CD4-positive, alpha-beta memory T cell (primary cell): Measurements from ENCODE around the gene TNS1. TPM values are rescaled to one million over a fixed set of nuclear protein-coding genes. Genes with fewer than 3 reads are reported as not detected.
"Not testable (repeated sequence)": the region's sequence is repeated elsewhere in the genome, so short reads cannot be mapped to it uniquely, and the experiment has no call there.

Source experiments
- CTCF ChIA-PET: fragments of 350-600 bp; sonication (Branson Sonifier 250); formaldehyde crosslinking; loops from one replicate; lab custom pipeline; 2021; ENCODE audit warnings: inconsistent platforms; ENCODE audit not compliant: partially characterized antibody; lab: Charles Lee
- POLR2A ChIA-PET: fragments of 350-600 bp; sonication (Branson Sonifier 250); formaldehyde crosslinking; loops from one replicate; lab custom pipeline; 2021; ENCODE audit not compliant: partially characterized antibody; lab: Charles Lee
- DNase-seq, 5 donors: peaks; one replicate each; pipeline versions ENCODE4 v3.0.0 to v3.0.0-alpha.2; 2020 to 2022; ENCODE audit warnings: mixed read lengths in 1 of 5
- H3K27ac ChIP-seq: one replicate; pipeline ENCODE4 v1.7.0; 2013; ENCODE audit warnings: low read depth, low read length
- H3K27me3 ChIP-seq: 2 replicates; pipeline ENCODE4 v1.7.0; 2013; ENCODE audit warnings: mild to moderate bottlenecking, low read length, moderate library complexity; ENCODE audit not compliant: insufficient read depth
- H3K36me3 ChIP-seq: 2 replicates; pipeline ENCODE4 v1.7.0; 2013; ENCODE audit warnings: mild to moderate bottlenecking, low read length, moderate library complexity; ENCODE audit not compliant: insufficient read depth
- H3K4me1 ChIP-seq: 2 replicates; pipeline ENCODE4 v1.7.0; 2013; ENCODE audit warnings: mild to moderate bottlenecking, low read length, moderate library complexity; ENCODE audit not compliant: insufficient read depth
- H3K4me3 ChIP-seq, 2 donors: one replicate each; pipeline ENCODE4 v1.7.0; 2013; ENCODE audit warnings: low read length in 2 of 2, mild to moderate bottlenecking in 1 of 2
- H3K9me3 ChIP-seq, 2 donors: one replicate each; pipeline ENCODE4 v1.7.0; 2013; ENCODE audit warnings: low read length in 2 of 2, control low read depth in 1 of 2; ENCODE audit not compliant: control insufficient read depth in 1 of 2
- H3K27ac Mint-ChIP-seq, 7 donors: one replicate each; pipeline ENCODE4 v1.8.0; 2020 to 2021; ENCODE audit warnings: mixed read lengths in 7 of 7, mild to moderate bottlenecking in 6 of 7, inconsistent platforms in 3 of 7, moderate library complexity in 3 of 7
- H3K27me3 Mint-ChIP-seq, 2 donors: one replicate each; pipeline ENCODE4 v1.8.0; 2020 to 2021; ENCODE audit warnings: mixed read lengths in 2 of 2
- H3K36me3 Mint-ChIP-seq, 2 donors: one replicate each; pipeline ENCODE4 v1.8.0; 2020 to 2021; ENCODE audit warnings: mixed read lengths in 2 of 2, inconsistent platforms in 1 of 2, mild to moderate bottlenecking in 1 of 2
- H3K4me1 Mint-ChIP-seq, 4 donors: one replicate each; pipeline ENCODE4 v1.8.0; 2020 to 2021; ENCODE audit warnings: mixed read lengths in 4 of 4, mild to moderate bottlenecking in 1 of 4
- H3K4me3 Mint-ChIP-seq, 8 donors: one replicate each; pipeline ENCODE4 v1.8.0; 2020 to 2021; ENCODE audit warnings: mixed read lengths in 8 of 8, mild to moderate bottlenecking in 7 of 8, moderate library complexity in 6 of 8, inconsistent platforms in 3 of 8
- H3K9me3 Mint-ChIP-seq, 8 donors: one replicate each; pipeline ENCODE4 v1.8.0; 2020 to 2021; ENCODE audit warnings: mixed read lengths in 8 of 8, mild to moderate bottlenecking in 5 of 8, inconsistent platforms in 3 of 8, moderate library complexity in 1 of 8
- intact Hi-C: fragments of 100-400 bp; cut with micrococcal nuclease; formaldehyde crosslinking; loops from one replicate; pipeline ENCODE4 v1.15.1; 2023
- polyA plus RNA-seq, 2 donors: library from polyadenylated mRNA; unstranded; fragments of 300-500 nt; fragmentation: Illumina TruSeq; gene quantifications; one replicate each; pipeline ENCODE4 v1.2.3, GENCODE V29; 2021
- total RNA-seq, 2 experiments: library from RNA; stranded (reverse); gene quantifications; one replicate each; pipeline ENCODE4 v1.2.3, GENCODE V29; 2021

Gene TNS1
- total and polyA plus RNA-seq, 4 experiments from 2014 or later: 0.78 to 1.2 TPM; not detected in 2

DNA sequence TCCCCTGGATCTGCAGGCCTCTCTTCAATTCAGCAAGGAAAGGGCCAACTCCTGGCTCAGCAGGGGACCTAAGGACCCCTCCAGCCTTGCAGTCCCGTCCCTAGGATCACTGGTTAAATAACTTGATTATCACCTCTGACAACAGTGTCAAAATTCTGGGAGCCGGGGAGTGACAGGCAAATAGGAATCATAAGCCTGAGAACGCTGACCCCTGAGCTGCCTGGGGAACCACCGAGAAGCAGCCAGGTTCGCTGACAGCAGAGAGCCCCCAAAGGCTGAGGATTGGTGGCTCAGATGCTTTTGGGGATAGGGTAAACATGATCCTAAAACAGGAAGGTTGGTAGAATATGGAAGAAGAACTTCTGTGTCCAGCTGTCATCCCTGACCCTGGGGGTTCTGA is 17.5 kb upstream of the TNS1 start:
- H3K36me3 ChIP-seq: no peaks in the 10 kb centered on the region
- H3K4me1 ChIP-seq: no peaks in the 10 kb centered on the region
- H3K9me3 Mint-ChIP-seq: no peaks in the 10 kb centered on the region
- intact Hi-C loops: no loop called here
- no peak overlapping the region for H3K27ac Mint-ChIP-seq
- H3K27ac ChIP-seq: no peak overlapping the region
- H3K27me3 ChIP-seq: no peaks in the 10 kb centered on the region
- DNase-seq: no peak
- H3K9me3 ChIP-seq: no peaks in the 10 kb centered on the region
- ChIA-PET CTCF (no interaction called here), POLR2A (no interaction called here)
- no peaks in the 10 kb centered on the region for H3K36me3 Mint-ChIP-seq
- no peak overlapping the region for H3K4me3 Mint-ChIP-seq
- H3K4me3 ChIP-seq: no peak overlapping the region
- H3K27me3 Mint-ChIP-seq: peaks cover 2 to 3% of the 10 kb centered on the region in 2 donors
- H3K4me1 Mint-ChIP-seq: no peaks in the 10 kb centered on the region

DNA sequence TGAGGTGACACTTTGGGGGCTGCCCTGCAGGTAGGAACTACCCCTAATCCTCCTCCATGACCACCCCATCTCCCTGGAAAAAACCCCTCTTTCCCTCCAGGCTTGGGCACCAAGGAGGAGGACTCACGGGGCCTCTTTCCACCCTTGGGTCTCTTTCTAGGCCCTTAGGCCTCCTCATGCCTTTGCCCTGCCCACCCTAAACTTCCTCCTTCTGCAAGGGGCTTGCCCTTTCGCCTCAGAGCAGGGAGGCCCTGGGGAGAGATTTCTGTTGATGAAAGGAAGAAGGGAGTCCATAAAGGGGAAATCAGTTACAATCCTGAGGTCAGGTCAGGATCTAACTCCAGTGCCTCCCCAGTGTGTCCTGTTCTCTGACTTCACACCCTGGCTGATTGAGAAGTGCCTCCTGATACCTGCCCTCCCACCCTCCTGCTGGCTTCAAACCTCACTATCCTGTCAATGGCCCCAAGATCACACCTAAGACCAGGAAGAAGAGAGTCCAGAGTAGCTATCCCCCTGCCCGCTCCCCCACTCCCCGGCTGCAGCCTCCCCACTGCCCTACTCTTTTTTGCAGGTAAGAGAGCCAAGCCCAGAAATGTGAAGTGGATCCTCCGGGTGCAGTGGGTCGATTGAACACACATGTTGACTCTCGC is 16.7 kb upstream of the TNS1 start:
- no peaks in the 10 kb centered on the region for H3K4me1 ChIP-seq
- H3K4me3 Mint-ChIP-seq: no peak overlapping the region
- H3K9me3 ChIP-seq: no peaks in the 10 kb centered on the region
- no peaks in the 10 kb centered on the region for H3K36me3 Mint-ChIP-seq
- no peak overlapping the region for H3K27ac Mint-ChIP-seq
- POLR2A ChIA-PET: no interaction called here
- H3K27me3 ChIP-seq: no peaks in the 10 kb centered on the region
- no peaks in the 10 kb centered on the region for H3K9me3 Mint-ChIP-seq
- intact Hi-C loops: no loop called here
- H3K4me1 Mint-ChIP-seq: peaks cover 0 to 1% (median 0%) of the 10 kb centered on the region in 4 donors
- H3K36me3 ChIP-seq: no peaks in the 10 kb centered on the region
- CTCF ChIA-PET: no interaction called here
- H3K27me3 Mint-ChIP-seq: peaks cover 3 to 4% of the 10 kb centered on the region in 2 donors
- DNase-seq: no peak
- no peak overlapping the region for H3K4me3 ChIP-seq
- H3K27ac ChIP-seq: no peak overlapping the region

DNA sequence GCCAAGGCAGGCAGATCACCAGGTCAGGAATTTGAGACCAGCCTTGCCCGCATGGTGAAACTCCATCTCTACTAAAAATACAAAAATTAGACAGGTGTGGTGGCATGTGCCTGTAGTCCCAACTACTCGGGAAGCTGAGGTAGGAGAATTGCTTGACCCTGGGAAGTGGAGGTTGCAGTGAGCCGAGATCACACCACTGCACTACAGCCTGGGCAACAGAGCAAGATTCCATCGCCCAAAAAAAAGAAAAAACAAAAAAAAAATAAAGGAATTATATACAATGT is 16.0 kb upstream of the TNS1 start:
- H3K4me3 ChIP-seq, H3K36me3 Mint-ChIP-seq, intact Hi-C loops, H3K4me1 ChIP-seq, DNase-seq, H3K4me3 Mint-ChIP-seq, H3K9me3 ChIP-seq, CTCF ChIA-PET, H3K36me3 ChIP-seq, H3K27ac Mint-ChIP-seq, POLR2A ChIA-PET, H3K27me3 Mint-ChIP-seq, H3K27ac ChIP-seq, H3K9me3 Mint-ChIP-seq, H3K4me1 Mint-ChIP-seq, H3K27me3 ChIP-seq: not testable (repeated sequence)

DNA sequence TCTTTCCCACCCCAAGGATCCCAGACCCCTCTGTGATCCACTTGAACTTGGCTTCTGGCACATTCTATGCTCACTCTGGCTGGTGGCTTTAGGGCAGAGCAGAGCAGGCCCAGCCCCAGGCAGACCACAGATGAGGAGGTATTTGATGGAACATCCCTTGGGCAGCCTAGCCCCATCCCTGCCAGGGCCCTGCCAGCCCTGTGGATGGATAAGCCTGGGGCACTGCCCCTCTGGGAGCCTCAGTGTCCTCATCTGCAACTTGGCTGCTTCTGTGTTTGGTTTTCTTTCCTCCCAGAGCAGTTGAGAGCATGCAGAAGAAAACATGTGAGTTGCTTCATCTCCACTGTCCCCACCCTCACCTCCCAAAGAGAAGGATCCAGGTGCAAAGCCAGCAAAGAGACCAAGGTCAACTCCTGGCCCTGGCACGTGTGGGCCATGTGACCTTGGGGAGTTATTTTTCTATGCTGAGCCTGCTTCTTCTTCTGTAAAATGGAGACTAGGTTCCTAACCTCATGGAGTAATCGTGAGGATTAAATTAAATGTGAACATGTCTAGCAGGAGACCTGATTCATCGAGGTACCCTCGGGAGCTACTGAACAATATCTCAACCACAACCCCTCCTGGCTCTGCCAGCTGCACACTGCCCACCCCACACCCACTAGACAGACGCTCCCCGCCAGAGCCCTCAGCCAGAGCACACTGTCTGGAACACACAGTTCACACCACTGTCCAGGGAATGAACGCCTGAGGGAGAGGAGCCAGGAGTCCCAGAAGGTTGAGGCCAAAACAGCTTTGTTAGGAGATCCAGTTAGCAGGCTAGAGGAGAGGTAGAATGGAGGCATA is 14.6 kb upstream of the TNS1 start:
- Mint-ChIP-seq H3K9me3 (no peaks in the 10 kb centered on the region), H3K4me3 (no peak overlapping the region), H3K27me3 (peaks cover 9 to 12% of the 10 kb centered on the region in 2 donors), H3K36me3 (no peaks in the 10 kb centered on the region), H3K4me1 (peaks cover 0 to 1% (median 0%) of the 10 kb centered on the region in 4 donors), H3K27ac (peak overlapping the region in 1 of 7 donors; percentile 31)
- ChIA-PET POLR2A (no interaction called here), CTCF (interaction anchor here (1.0 kb wide), 1 partner anchor 23 kb away, joined by 3 read pairs; no protein-coding TSS in a partner anchor)
- no peak overlapping the region for H3K4me3 ChIP-seq
- no peak for DNase-seq
- H3K27me3 ChIP-seq: no peaks in the 10 kb centered on the region
- no peak overlapping the region for H3K27ac ChIP-seq
- no peaks in the 10 kb centered on the region for H3K36me3 ChIP-seq
- intact Hi-C loops: no loop called here
- H3K9me3 ChIP-seq: no peaks in the 10 kb centered on the region
- no peaks in the 10 kb centered on the region for H3K4me1 ChIP-seq

DNA sequence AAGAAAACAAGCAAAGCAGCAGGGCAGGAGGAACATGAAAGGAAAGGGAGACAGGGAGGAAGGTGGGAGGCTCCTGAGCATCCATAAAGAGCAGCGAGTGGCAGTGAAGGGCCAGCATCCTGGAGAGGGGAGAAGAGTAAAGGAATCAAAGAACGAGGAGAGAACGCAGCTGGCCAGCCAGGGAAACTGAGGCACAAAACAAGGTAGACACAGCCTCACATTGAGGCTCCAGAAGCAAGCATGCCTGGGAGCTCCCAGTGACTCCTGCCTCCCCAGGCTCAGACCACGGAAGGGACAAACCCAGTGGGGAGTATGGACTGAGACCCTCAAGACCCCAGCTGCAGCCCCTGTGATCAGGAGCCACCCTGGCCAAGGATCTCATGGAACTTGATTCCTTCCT is 14.0 kb upstream of the TNS1 start:
- Histone ChIP-seq H3K27ac (no peak overlapping the region), H3K27me3 (no peaks in the 10 kb centered on the region), H3K4me1 (no peaks in the 10 kb centered on the region), H3K9me3 (no peaks in the 10 kb centered on the region), H3K36me3 (no peaks in the 10 kb centered on the region), H3K4me3 (no peak overlapping the region)
- H3K4me3 Mint-ChIP-seq: no peak overlapping the region
- H3K27me3 Mint-ChIP-seq: peaks cover 13 to 18% of the 10 kb centered on the region in 2 donors
- no peaks in the 10 kb centered on the region for H3K36me3 Mint-ChIP-seq
- H3K9me3 Mint-ChIP-seq: no peaks in the 10 kb centered on the region
- ChIA-PET POLR2A (no interaction called here), CTCF (interaction anchor here (1.0 kb wide), 1 partner anchor 22 kb away, joined by 3 read pairs; no protein-coding TSS in a partner anchor)
- no peak for DNase-seq
- peaks cover 0 to 1% (median 0%) of the 10 kb centered on the region in 4 donors for H3K4me1 Mint-ChIP-seq
- peak overlapping the region in 1 of 7 donors; percentile 47 for H3K27ac Mint-ChIP-seq
- intact Hi-C loops: no loop called here

DNA sequence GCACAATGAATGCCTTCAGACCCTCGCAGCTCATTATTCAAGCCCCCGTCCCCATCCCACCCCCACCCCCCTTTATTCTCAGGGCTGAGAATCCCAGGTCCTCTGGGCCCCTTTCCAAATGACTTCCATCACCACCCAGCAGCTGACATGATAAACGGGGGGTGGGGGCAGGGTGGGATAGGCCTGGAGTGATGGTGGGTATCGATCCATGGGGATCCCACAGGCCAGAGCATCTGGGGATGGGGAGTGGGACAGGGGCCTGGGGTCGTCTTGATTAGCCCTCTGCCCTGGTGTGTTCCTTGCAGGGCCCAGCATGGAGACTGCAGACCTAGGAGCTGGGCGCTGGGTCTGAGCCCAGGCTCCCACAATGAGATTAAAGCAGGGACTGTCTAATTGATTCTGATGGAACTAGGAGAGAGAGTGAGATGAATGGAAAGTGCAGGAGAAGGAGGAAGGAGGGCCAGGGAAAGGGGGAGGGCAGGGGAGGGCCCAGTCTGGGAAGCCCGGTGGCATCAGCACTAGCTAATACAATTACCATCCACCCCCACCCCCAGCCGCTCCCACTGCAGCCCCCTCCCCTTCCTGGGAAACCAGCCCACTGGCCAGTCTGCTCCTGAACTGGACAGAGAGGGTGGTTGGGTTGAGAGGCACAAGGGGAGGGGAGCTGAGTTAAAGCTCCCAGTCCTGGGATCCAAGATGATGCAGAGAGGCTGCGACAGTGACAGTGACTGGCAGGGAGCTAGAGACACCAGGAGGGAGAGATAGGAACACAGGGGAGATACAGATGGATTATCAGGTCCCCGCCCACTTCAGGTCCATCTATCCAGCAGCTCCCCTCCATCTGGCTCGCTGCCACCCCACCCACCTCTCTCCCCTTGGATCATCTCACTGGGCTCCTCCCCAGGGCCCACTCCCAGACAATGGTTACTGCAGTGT is 13.1 kb upstream of the TNS1 start:
- no peaks in the 10 kb centered on the region for H3K36me3 ChIP-seq
- POLR2A ChIA-PET: no interaction called here
- intact Hi-C loops: no loop called here
- no peaks in the 10 kb centered on the region for H3K36me3 Mint-ChIP-seq
- CTCF ChIA-PET: interaction anchor here (1.0 kb wide), 1 partner anchor 21 kb away, joined by 3 read pairs; no protein-coding TSS in a partner anchor
- no peaks in the 10 kb centered on the region for H3K9me3 ChIP-seq
- H3K4me3 ChIP-seq: no peak overlapping the region
- H3K27me3 Mint-ChIP-seq: peaks cover 21 to 25% of the 10 kb centered on the region in 2 donors
- no peaks in the 10 kb centered on the region for H3K27me3 ChIP-seq
- peaks cover 2% of the 10 kb centered on the region for H3K4me1 ChIP-seq
- peaks cover 0 to 3% (median 2%) of the 10 kb centered on the region in 4 donors for H3K4me1 Mint-ChIP-seq
- no peak overlapping the region for H3K27ac ChIP-seq
- H3K9me3 Mint-ChIP-seq: no peaks in the 10 kb centered on the region
- H3K4me3 Mint-ChIP-seq: no peak overlapping the region
- DNase-seq: no peak
- no peak overlapping the region for H3K27ac Mint-ChIP-seq
